Glutamatergic neuron (in vitro differentiated cells): ENCODE measurements around the gene TIE1. TPM values are rescaled to one million over a fixed set of nuclear protein-coding genes. Genes with fewer than 3 reads are reported as not detected.

Experiments
- DNase-seq: peaks from one replicate; pipeline ENCODE4 v3.0.0; 2022
- H3K27ac Mint-ChIP-seq: one replicate; pipeline ENCODE4 v1.8.0; 2020; ENCODE audit warnings: mild to moderate bottlenecking, mixed read lengths, inconsistent platforms; ENCODE audit not compliant: unreplicated experiment
- H3K27me3 Mint-ChIP-seq: one replicate; pipeline ENCODE4 v1.8.0; 2020; ENCODE audit warnings: mild to moderate bottlenecking, moderate library complexity, mixed read lengths, inconsistent platforms; ENCODE audit not compliant: unreplicated experiment
- H3K36me3 Mint-ChIP-seq: one replicate; pipeline ENCODE4 v1.8.0; 2020; ENCODE audit warnings: mild to moderate bottlenecking, mixed read lengths, inconsistent platforms; ENCODE audit not compliant: unreplicated experiment
- H3K4me1 Mint-ChIP-seq: one replicate; pipeline ENCODE4 v1.8.0; 2020; ENCODE audit warnings: mild to moderate bottlenecking, low read depth, mixed read lengths, inconsistent platforms; ENCODE audit not compliant: unreplicated experiment
- H3K4me3 Mint-ChIP-seq: one replicate; pipeline ENCODE4 v1.8.0; 2020; ENCODE audit warnings: mild to moderate bottlenecking, mixed read lengths, inconsistent platforms; ENCODE audit not compliant: unreplicated experiment
- H3K9me3 Mint-ChIP-seq: one replicate; pipeline ENCODE4 v1.8.0; 2020; ENCODE audit warnings: mild to moderate bottlenecking, moderate library complexity, mixed read lengths, inconsistent platforms; ENCODE audit not compliant: unreplicated experiment
- long read RNA-seq: library from polyadenylated mRNA; unstranded; transcript quantifications from one replicate; pipeline ENCODE4 v2.0.0, GENCODE V29; 2020; ENCODE audit not compliant: unreplicated experiment
- total RNA-seq: library from RNA; stranded (reverse); fragmentation: NEBNext Ultra II Directional; extraction: Animal tissue kit (Norgen Biotek cat#: 25700); gene quantifications from one replicate; pipeline ENCODE4 v1.2.1, GENCODE V29; 2021; ENCODE audit not compliant: unreplicated experiment
- TF ChIP-seq, protein P1 (sequence below): fragments of 200-600 bp; sonication (generic); IDR thresholded peaks from one replicate; pipeline ENCODE4 v1.5.0; 2021; ENCODE audit not compliant: partially characterized antibody, unreplicated experiment

Gene TIE1
- 11.3 TPM for total RNA-seq
- long read RNA-seq, partial matches to known transcripts, result 2 of 3 reads
- long read RNA-seq, other reads (novel, unspliced or antisense), result 1 of 3 reads

DNA sequence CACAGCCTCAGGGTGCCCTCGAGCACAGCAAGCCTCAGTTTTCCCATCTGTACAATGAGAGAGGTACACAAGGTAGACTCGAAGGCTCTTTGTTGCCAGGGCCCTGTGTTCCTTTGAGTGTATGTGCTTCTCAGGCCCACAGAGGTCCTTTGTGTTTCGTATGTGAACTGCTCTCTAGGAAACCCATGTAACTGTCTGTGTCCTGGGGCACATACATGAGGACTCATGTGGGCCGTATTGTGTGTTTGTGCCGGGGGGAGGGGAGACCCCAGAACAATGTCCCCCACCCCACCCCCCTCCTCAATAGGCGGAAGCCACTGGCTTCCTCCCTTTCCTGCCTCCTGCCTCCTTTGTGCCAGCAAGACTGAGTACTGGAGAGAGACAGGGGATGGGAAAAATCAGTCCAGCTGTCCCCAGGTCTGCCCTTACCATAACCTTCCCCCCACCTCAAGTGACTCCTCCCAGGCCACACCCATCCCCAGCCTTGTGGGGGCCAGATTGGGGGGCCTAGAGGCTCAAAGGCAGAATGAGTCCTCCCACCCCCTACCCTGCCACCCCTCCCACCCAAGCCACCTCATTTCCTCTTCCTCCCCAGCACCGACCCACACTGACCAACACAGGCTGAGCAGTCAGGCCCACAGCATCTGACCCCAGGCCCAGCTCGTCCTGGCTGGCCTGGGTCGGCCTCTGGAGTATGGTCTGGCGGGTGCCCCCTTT, at the start of gene TIE1:
TSS of gene TIE1 (plus strand) at position 605 of the 717 bp plus-strand sequence. CDS start at position 695, 90 bp downstream.
- TF ChIP-seq, protein P1, sequence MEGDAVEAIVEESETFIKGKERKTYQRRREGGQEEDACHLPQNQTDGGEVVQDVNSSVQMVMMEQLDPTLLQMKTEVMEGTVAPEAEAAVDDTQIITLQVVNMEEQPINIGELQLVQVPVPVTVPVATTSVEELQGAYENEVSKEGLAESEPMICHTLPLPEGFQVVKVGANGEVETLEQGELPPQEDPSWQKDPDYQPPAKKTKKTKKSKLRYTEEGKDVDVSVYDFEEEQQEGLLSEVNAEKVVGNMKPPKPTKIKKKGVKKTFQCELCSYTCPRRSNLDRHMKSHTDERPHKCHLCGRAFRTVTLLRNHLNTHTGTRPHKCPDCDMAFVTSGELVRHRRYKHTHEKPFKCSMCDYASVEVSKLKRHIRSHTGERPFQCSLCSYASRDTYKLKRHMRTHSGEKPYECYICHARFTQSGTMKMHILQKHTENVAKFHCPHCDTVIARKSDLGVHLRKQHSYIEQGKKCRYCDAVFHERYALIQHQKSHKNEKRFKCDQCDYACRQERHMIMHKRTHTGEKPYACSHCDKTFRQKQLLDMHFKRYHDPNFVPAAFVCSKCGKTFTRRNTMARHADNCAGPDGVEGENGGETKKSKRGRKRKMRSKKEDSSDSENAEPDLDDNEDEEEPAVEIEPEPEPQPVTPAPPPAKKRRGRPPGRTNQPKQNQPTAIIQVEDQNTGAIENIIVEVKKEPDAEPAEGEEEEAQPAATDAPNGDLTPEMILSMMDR, result no peak
- Mint-ChIP-seq H3K4me3 (no peak within 1 kb of the TSS), H3K9me3 (peaks cover 5% of the 10 kb centered on the region), H3K27ac (no peak within 1 kb of the TSS), H3K27me3 (peaks cover 7% of the 10 kb centered on the region), H3K36me3 (no peaks in the 10 kb centered on the region), H3K4me1 (peaks cover 12% of the 10 kb centered on the region)
- DNase-seq, result no peak

DNA sequence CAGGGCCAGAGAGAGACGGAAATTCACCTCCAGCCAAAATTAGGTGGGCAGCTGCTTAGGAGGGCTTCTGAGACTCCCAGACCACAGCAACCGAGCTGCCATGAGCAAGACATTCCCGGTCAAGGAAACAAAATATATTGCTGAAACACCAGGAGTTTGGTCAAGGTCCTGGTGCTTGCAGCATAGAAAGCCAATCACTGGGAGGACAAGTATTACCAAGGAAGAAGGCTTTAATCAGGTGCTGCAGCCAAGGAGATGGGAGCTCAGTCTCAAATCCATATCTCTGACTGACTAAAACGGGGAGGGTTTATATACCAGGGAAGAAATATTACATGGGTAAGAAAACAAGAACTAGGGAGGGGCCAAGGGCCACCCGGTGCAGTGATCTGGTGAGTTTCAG, 49.8 kb upstream of the TIE1 start:
- Mint-ChIP-seq H3K9me3 (peaks cover 6% of the 10 kb centered on the region), H3K4me1 (no peaks in the 10 kb centered on the region), H3K27ac (no peak overlapping the region), H3K4me3 (no peak overlapping the region), H3K36me3 (peaks cover 27% of the 10 kb centered on the region), H3K27me3 (peaks cover 2% of the 10 kb centered on the region)
- DNase-seq, result no peak
- TF ChIP-seq, protein P1, result no peak

DNA sequence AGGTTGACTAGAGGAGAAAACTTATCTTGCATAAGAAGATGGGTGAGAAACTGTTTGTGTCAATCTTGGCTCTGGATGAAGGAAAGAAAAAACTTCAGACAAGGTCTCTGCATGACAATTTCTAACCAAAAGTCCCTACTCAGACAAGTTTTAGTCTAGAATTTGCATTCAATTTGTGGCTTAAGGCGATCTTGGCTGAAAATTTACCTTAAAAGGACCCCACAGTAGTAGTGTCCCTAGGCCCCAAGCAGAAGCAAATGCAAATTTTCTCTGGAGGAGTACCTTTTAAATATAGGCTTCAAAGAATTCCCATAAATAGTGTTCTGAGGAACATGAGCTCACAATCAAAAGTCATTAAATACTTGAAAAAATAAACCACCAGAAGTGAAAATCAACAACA, 48.6 kb upstream of the TIE1 start:
- Mint-ChIP-seq H3K27me3 (peaks cover 2% of the 10 kb centered on the region), H3K27ac (no peak overlapping the region)
- no peak for DNase-seq

DNA sequence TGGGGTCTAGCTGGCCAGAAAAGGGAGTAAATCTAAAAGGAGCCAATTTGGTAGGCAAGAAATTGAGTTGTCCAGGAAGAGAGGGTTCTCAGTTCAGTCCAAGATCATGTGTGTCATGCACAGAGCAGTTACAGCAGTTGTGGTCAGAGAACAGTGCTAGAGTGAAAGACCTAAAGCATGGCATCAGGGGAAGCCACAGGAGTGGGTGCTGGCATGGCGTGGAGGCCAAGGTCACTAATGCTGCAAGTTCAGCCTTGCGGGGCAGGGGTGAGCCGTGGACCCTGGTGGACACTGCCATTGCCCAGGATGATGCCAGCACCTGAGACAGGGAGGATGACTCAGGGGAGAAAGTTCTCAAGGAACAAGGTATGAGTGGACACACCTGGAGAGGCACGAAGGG, 47.6 kb upstream of the TIE1 start:
- Mint-ChIP-seq H3K4me3 (no peak overlapping the region), H3K4me1 (no peaks in the 10 kb centered on the region), H3K27me3 (peaks cover 2% of the 10 kb centered on the region), H3K27ac (no peak overlapping the region), H3K36me3 (peaks cover 26% of the 10 kb centered on the region), H3K9me3 (peaks cover 9% of the 10 kb centered on the region)
- TF ChIP-seq, protein P1, result no peak
- no peak for DNase-seq

More for the DNA sequence above, 48.6 kb upstream of the TIE1 start:
- Mint-ChIP-seq H3K36me3 (peaks cover 23% of the 10 kb centered on the region), H3K4me3 (no peak overlapping the region), H3K9me3 (peaks cover 8% of the 10 kb centered on the region), H3K4me1 (no peaks in the 10 kb centered on the region)
- TF ChIP-seq, protein P1, result no peak

DNA sequence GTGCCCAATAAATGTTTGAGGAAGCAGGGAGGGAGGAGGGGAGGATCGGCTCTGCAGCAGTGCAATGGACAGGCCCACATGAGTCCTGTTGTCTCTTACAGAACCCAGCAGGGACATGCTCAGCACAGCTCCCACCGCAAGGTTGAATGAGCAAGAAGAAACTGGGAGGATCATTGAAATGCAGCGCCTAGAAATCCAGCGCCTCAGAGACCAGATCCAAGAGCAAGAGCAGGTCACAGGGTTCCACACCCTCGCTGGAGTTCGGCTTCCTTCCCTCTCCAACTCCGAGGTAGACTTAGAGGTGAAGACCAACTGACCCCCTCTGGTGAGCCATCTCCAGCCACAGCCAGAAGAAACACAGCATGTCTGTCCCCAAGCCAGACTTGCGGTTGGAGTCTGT, 46.9 kb upstream of the TIE1 start:
- Mint-ChIP-seq H3K36me3 (peaks cover 30% of the 10 kb centered on the region), H3K27me3 (peaks cover 2% of the 10 kb centered on the region), H3K27ac (no peak overlapping the region), H3K4me3 (no peak overlapping the region), H3K4me1 (no peaks in the 10 kb centered on the region), H3K9me3 (peaks cover 10% of the 10 kb centered on the region)
- TF ChIP-seq, protein P1, result no peak
- no peak for DNase-seq
